Measurements from ENCODE around the gene HRAS.

The HRAS gene

DNA sequence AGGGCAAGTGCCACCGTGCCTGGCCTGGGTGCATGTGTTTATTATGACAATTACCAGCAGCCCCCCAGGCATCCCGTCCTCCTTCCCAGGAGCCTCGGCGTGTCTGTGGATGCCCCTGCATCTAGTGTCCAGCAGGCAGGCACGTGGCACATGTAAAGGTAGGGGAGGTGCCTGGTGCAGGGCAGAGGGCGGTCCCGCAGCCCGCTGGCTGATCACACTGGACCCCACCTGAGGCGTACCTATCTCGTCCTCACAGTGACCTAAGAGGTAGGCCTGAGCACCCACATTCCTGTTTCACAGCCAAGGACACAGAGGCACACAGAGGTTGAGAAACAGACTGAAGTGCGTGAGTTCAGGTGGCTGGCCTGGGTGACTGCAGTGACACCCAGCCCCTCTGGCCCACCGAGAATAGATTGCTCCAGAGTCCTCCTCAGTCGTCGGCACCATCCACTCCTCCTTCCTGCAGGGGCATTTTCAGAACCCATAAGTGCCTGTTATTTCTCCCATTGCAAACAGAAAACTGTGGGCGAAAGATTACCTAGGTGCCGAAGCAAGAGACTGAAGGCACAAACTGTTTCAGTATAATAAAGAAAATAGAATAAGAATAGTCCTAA is 37.9 kb upstream of the HRAS start:
- peaks cover 14% of the 10 kb centered on the region for H3K4me1 ChIP-seq (ENCODE audit: insufficient read depth, low read length)
- no peaks in the 10 kb centered on the region for H3K9me3 ChIP-seq (ENCODE audit: control insufficient read depth, insufficient read depth, low read length)
- H3K9ac ChIP-seq (ENCODE audit: low read depth, low read length): no peak overlapping the region
- H3K36me3 ChIP-seq (ENCODE audit: insufficient read depth, low read length): no peaks in the 10 kb centered on the region

- Histone ChIP-seq H3K9ac (ENCODE audit: low read depth, low read length) (no peak overlapping the region), H3K4me1 (ENCODE audit: insufficient read depth, low read length) (peaks cover 5% of the 10 kb centered on the region; the same call in 1 of the 2 replicates), H3K9me3 (ENCODE audit: control insufficient read depth, insufficient read depth, low read length) (no peaks in the 10 kb centered on the region), H3K36me3 (ENCODE audit: insufficient read depth, low read length) (no peaks in the 10 kb centered on the region)
Observed at GRCh38 chr11:571802-572185, 36.4 kb upstream of the HRAS start.

DNA sequence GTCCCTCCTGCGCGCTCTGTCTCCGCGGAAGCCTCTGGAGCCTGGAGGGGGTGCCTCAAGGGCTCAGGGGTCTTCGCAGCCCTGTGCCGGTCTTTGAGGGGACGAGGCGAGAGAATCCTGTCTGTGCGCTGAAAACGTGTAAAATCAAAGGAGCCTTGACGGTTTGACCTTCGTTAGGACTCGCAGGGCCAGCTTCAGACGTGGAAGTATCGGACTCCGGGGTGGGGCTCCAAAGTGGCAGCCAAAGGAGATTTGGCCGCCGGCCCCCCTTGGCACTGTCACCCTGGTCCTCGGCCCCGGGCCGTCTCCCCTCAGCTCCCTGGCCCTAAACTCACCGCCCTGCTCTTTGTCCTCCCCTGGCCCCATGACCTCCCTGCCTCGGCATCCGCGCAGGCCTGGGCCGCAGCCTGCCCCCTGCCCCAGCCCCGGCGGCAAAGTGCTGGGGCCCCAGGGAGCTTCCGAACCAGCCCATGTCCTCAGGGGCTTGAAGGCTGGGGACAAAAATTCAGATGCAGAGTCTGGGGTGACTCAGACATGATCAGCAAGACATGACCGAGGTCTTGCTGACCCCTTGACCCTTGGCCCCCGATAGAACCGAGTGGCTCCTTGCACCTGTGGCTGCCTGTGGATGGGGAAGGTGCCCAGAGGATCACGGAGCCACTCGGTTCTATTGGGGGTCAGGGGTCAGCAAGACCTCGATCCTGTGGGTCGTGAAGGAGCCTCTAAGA is 33.9 kb upstream of the HRAS start:
- Histone ChIP-seq H3K9me3 (ENCODE audit: control insufficient read depth, insufficient read depth, low read length) (no peaks in the 10 kb centered on the region), H3K36me3 (ENCODE audit: insufficient read depth, low read length) (no peaks in the 10 kb centered on the region), H3K4me1 (ENCODE audit: insufficient read depth, low read length) (peaks cover 16% of the 10 kb centered on the region), H3K9ac (ENCODE audit: low read depth, low read length) (peak overlapping the region; percentile 61)

DNA sequence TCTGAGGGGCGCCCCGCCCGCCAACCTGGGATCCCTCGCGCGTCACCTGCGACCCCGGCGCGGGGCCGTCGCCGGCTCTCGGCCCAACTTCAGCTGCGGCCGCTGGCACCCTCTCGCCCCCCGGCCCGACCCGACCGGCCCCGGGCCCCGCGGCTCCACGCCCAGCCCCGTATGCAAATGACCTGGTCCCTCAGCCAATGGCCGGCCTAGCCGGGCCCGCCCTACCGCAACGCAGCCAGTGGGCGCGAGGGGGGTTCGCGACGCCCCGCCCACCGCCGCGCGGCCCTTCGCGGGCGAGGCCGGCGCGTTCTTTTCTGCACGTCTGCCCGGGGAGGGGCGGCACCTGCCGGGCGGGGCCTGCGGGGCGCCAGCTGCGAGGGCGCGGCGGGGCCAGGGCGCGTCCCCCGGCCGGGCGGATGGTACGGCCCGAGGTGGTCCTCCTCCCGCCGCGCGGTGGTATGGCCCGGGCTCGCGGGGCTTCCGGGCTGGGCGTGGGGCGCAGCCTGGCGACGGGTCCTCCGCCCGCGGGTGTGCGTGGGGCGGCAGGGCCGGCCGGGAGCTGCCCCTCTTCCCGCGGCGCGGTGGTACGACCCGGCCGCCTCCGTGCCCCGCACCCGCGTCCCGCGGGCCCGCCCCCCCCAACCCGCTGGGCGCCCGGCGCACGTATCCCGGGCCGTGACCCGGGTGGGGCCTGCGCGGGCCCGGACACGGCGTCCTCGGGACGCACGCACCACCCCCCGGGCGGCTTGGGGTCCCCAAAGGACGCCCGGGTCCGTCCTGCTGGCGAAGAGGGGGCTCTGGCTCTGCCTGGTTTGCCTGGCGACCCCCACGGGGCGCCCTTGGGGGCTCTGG is 33.2 kb upstream of the HRAS start:
- Histone ChIP-seq H3K36me3 (ENCODE audit: insufficient read depth, low read length) (no peaks in the 10 kb centered on the region), H3K4me1 (ENCODE audit: insufficient read depth, low read length) (peaks cover 16% of the 10 kb centered on the region), H3K9ac (ENCODE audit: low read depth, low read length) (peak overlapping the region; percentile 61), H3K9me3 (ENCODE audit: control insufficient read depth, insufficient read depth, low read length) (no peaks in the 10 kb centered on the region)

DNA sequence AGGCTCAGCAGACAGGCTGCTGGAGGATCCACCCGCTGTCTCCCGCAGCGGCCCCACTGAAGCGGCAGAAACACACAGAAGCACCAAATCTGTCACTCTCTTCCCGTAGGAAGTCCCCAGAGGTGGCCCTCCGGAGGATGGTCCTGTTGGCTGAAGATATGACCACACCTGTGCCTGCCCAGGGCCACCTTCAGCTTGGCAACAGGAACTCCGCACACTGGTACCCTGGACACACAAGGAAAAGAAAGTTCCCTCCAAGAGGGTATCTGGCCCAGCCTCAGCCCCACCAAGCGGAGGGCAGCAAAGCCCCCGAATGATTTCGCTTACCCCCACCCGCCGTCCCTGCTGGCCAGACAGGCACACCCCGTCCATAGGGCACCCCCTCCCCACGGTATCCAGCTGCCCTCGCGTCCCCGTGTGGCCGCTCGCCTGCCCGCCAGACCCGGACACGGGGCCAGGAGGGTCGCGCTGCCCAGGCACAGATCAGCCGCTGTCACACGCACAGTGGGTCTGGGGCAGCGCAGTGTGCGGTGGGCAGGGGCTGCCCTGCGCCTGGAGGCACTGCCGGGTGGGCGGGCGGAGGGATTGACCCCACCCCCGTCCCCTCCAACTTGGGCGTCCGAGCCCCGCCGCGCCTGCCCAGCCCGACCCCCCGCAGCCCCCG is 32.4 kb upstream of the HRAS start:
- Histone ChIP-seq H3K36me3 (ENCODE audit: insufficient read depth, low read length) (no peaks in the 10 kb centered on the region), H3K4me1 (ENCODE audit: insufficient read depth, low read length) (peaks cover 16% of the 10 kb centered on the region), H3K9ac (ENCODE audit: low read depth, low read length) (peak overlapping the region; percentile 61; the same call in 1 of the 2 replicates), H3K9me3 (ENCODE audit: control insufficient read depth, insufficient read depth, low read length) (no peaks in the 10 kb centered on the region)

DNA sequence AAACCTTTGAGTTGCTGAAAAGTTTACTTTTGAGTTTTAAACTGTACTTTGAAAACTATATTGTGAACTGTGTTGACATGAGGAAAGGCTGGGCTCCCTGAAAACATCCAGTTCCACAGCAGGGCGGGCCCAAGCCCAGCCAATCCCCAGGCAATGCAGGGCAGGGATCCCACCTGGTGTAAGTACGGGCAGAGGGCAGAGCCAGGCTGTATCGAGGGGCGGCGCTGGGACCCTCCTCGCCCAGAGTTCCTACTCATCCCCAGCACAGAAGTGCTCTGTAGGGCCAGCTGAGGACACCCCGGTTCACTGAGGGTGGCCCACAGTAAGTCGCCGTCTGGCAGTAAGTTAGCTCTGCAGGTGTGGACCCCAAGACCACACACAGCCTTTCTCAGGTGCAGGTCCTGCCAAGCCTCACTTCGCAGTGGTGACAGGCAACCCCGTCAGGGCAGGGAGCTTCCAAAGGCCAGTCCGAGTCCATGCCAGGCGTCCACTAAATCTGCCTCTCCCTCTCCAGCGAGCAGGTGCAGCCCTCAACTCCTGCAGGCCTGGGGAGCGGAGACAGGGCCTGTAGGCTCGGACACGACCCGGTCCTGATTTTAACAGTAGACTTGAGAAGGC is 31.7 kb upstream of the HRAS start:
- Histone ChIP-seq H3K9me3 (ENCODE audit: control insufficient read depth, insufficient read depth, low read length) (no peaks in the 10 kb centered on the region), H3K9ac (ENCODE audit: low read depth, low read length) (no peak overlapping the region), H3K4me1 (ENCODE audit: insufficient read depth, low read length) (peaks cover 16% of the 10 kb centered on the region), H3K36me3 (ENCODE audit: insufficient read depth, low read length) (no peaks in the 10 kb centered on the region)

DNA sequence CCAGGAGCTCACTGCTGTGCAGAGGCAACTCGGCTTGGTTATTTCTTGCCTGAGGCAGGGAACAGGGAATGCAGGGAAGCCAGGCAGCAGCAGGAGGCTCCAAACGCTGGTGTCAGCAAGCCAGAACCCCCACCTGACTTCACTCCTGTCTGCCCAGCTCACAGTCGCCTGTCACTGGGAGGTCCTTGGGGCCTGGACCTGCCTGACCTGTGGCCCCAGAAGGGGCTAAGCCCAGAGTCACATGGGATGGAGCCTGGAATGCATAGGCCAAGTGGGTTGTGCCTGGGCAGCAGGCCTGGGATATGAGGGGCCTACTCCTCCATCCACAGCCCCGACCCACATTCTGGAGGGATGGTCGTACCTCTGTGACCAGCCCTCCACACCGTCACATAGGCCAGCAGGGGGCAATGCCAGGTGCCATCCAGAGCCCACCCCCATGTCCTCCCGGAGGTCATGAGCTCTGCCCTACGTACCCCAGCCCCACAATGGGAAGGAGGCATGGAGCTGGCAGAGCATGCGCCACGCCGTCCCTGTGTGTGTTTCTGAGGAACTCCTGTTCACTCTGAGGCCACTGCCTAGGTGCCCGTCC is 30.6 kb upstream of the HRAS start:
- H3K36me3 ChIP-seq (ENCODE audit: insufficient read depth, low read length): no peaks in the 10 kb centered on the region
- H3K9me3 ChIP-seq (ENCODE audit: control insufficient read depth, insufficient read depth, low read length): no peaks in the 10 kb centered on the region
- no peak overlapping the region for H3K9ac ChIP-seq (ENCODE audit: low read depth, low read length)
- H3K4me1 ChIP-seq (ENCODE audit: insufficient read depth, low read length): peaks cover 11% of the 10 kb centered on the region

- Histone ChIP-seq H3K4me1 (ENCODE audit: insufficient read depth, low read length) (peaks cover 15% of the 10 kb centered on the region), H3K9ac (ENCODE audit: low read depth, low read length) (no peak overlapping the region), H3K9me3 (ENCODE audit: control insufficient read depth, insufficient read depth, low read length) (no peaks in the 10 kb centered on the region), H3K36me3 (ENCODE audit: insufficient read depth, low read length) (no peaks in the 10 kb centered on the region)
Observed at GRCh38 chr11:563812-564578, 28.6 kb upstream of the HRAS start.

GRCh38 chr11:563066-563811 is 27.9 kb upstream of the HRAS start:
- H3K9me3 ChIP-seq (ENCODE audit: control insufficient read depth, insufficient read depth, low read length): no peaks in the 10 kb centered on the region
- no peak overlapping the region for H3K9ac ChIP-seq (ENCODE audit: low read depth, low read length)

GRCh38 chr11:562046-562645 is 26.8 kb upstream of the HRAS start:
- peaks cover 15% of the 10 kb centered on the region for H3K4me1 ChIP-seq (ENCODE audit: insufficient read depth, low read length)

More at GRCh38 chr11:563066-563811, 27.9 kb upstream of the HRAS start:
- peaks cover 15% of the 10 kb centered on the region for H3K4me1 ChIP-seq (ENCODE audit: insufficient read depth, low read length)
- no peaks in the 10 kb centered on the region for H3K36me3 ChIP-seq (ENCODE audit: insufficient read depth, low read length)

GRCh38 chr11:561148-562003 is 26.0 kb upstream of the HRAS start:
- Histone ChIP-seq H3K9ac (ENCODE audit: low read depth, low read length) (peak overlapping the region; percentile 83), H3K36me3 (ENCODE audit: insufficient read depth, low read length) (no peaks in the 10 kb centered on the region), H3K9me3 (ENCODE audit: control insufficient read depth, insufficient read depth, low read length) (no peaks in the 10 kb centered on the region), H3K4me1 (ENCODE audit: insufficient read depth, low read length) (peaks cover 18% of the 10 kb centered on the region)

More at GRCh38 chr11:562046-562645, 26.8 kb upstream of the HRAS start:
- peak overlapping the region; percentile 83; the same call in 1 of the 2 replicates for H3K9ac ChIP-seq (ENCODE audit: low read depth, low read length)
- H3K36me3 ChIP-seq (ENCODE audit: insufficient read depth, low read length): no peaks in the 10 kb centered on the region
- H3K9me3 ChIP-seq (ENCODE audit: control insufficient read depth, insufficient read depth, low read length): no peaks in the 10 kb centered on the region

All from ES-I3 (cell line).